Neural cell (in vitro differentiated cells): Measurements from ENCODE around the gene TCN2. TPM values are rescaled to one million over a fixed set of nuclear protein-coding genes. Genes with fewer than 3 reads are reported as not detected.
"Not testable (repeated sequence)": the region's sequence is repeated elsewhere in the genome, so short reads cannot be mapped to it uniquely, and the experiment has no call there.

Experiments
- H2AFZ ChIP-seq: fragments of 200-600, 300-800 bp; sonication (generic), shearing (Covaris generic); 2 replicates; pipeline ENCODE4 v1.6.0; 2014; ENCODE audit warnings: low read depth, mild to moderate bottlenecking, antibody characterized with exemption, low read length, moderate library complexity
- H3F3A ChIP-seq: fragments of 200-600 bp; shearing (Covaris generic); 2 replicates; pipeline ENCODE4 v1.6.1; 2016; ENCODE audit warnings: mild to moderate bottlenecking, moderate library complexity, mixed read lengths, antibody characterized with exemption, low read length; ENCODE audit not compliant: insufficient read depth, poor library complexity, severe bottlenecking
- H3K27ac ChIP-seq: fragments of 200-600, 300-800 bp; sonication (generic), shearing (Covaris generic); 2 replicates; pipeline ENCODE4 v1.5.1; 2014; ENCODE audit warnings: mild to moderate bottlenecking, low read length, moderate library complexity
- H3K27me3 ChIP-seq: fragments of 300-800, 200-600 bp; sonication (generic), shearing (Covaris generic); 2 replicates; pipeline ENCODE4 v1.6.0; 2014; ENCODE audit warnings: mild to moderate bottlenecking, low read depth, low read length, moderate library complexity; ENCODE audit not compliant: insufficient read depth
- H3K36me3 ChIP-seq: fragments of 300-800, 200-600 bp; sonication (generic), shearing (Covaris generic); 2 replicates; pipeline ENCODE4 v1.5.1; 2014; ENCODE audit warnings: mild to moderate bottlenecking, antibody characterized with exemption, low read length, moderate library complexity; ENCODE audit not compliant: insufficient read depth
- H3K4me2 ChIP-seq: fragments of 300-800, 200-600 bp; sonication (generic), shearing (Covaris generic); 2 replicates; pipeline ENCODE4 v1.6.0; 2014; ENCODE audit warnings: mild to moderate bottlenecking, low read length
- H3K4me3 ChIP-seq: fragments of 300-800, 200-600 bp; sonication (generic), shearing (Covaris generic); 2 replicates; pipeline ENCODE4 v1.5.1; 2014; ENCODE audit warnings: mild to moderate bottlenecking, low read length, moderate library complexity
- H3K79me2 ChIP-seq: fragments of 200-600 bp; shearing (Covaris generic); replicated peaks from 2 replicates; pipeline ENCODE4 v1.6.0; 2014; ENCODE audit warnings: mild to moderate bottlenecking, low read length, moderate library complexity; ENCODE audit not compliant: insufficient read depth
- H3K9ac ChIP-seq: fragments of 300-800, 200-600 bp; sonication (generic), shearing (Covaris generic); 2 replicates; pipeline ENCODE4 v1.6.1; 2016; ENCODE audit warnings: mild to moderate bottlenecking, low read length, mixed read lengths
- H3K9me2 ChIP-seq: fragments of 200-600 bp; shearing (Covaris generic); 2 replicates; pipeline ENCODE4 v1.6.1; 2016; ENCODE audit warnings: mild to moderate bottlenecking, low read length, mixed read lengths; ENCODE audit not compliant: insufficient read depth
- H3K9me3 ChIP-seq: fragments of 200-600, 300-800 bp; sonication (generic), shearing (Covaris generic); 2 replicates; pipeline ENCODE4 v1.6.1; 2016; ENCODE audit warnings: mild to moderate bottlenecking, mixed run types, low read length, moderate library complexity, mixed read lengths
- H4K20me1 ChIP-seq: fragments of 200-600 bp; shearing (Covaris generic); 2 replicates; pipeline ENCODE4 v1.6.1; 2016; ENCODE audit warnings: mild to moderate bottlenecking, mixed run types; ENCODE audit not compliant: insufficient read depth
- CTCF ChIP-seq: fragments of 450-650 bp; IDR thresholded peaks from 2 replicates; pipeline ENCODE4 v1.5.1; 2014; ENCODE audit warnings: antibody characterized with exemption, mild to moderate bottlenecking, moderate library complexity; ENCODE audit not compliant: poor library complexity, severe bottlenecking
- EP300 ChIP-seq: fragments of 450-650 bp; conservative IDR thresholded peaks from 2 replicates; pipeline ENCODE4 v1.6.1; 2014; ENCODE audit warnings: antibody characterized with exemption, mild to moderate bottlenecking, moderate library complexity; ENCODE audit not compliant: poor library complexity, severe bottlenecking
- EZH2 ChIP-seq: fragments of 200-600, 300-800 bp; shearing (Covaris generic), sonication (generic); IDR thresholded peaks from 2 replicates; pipeline ENCODE4 v1.6.1; 2014; ENCODE audit warnings: antibody characterized with exemption, low read length, borderline replicate concordance, mild to moderate bottlenecking; ENCODE audit not compliant: insufficient read depth, poor library complexity, severe bottlenecking
- MXI1 ChIP-seq: fragments of 450-650 bp; conservative IDR thresholded peaks from 2 replicates; pipeline ENCODE4 v1.6.1; 2014; ENCODE audit warnings: antibody characterized with exemption, mild to moderate bottlenecking; ENCODE audit not compliant: poor library complexity, severe bottlenecking
- POLR2AphosphoS5 ChIP-seq: IDR thresholded peaks from 2 replicates; pipeline ENCODE4 v1.6.1; 2012
- RAD21 ChIP-seq: fragments of 450-650 bp; conservative IDR thresholded peaks from 2 replicates; pipeline ENCODE4 v1.6.1; 2014; ENCODE audit warnings: antibody characterized with exemption, mild to moderate bottlenecking, moderate library complexity
- REST ChIP-seq: IDR thresholded peaks from 2 replicates; pipeline ENCODE4 v1.6.1; 2012; ENCODE audit warnings: borderline replicate concordance
- SMC3 ChIP-seq: fragments of 450-650 bp; conservative IDR thresholded peaks from 2 replicates; pipeline ENCODE4 v1.6.1; 2014; ENCODE audit warnings: antibody characterized with exemption, mild to moderate bottlenecking, moderate library complexity; ENCODE audit not compliant: poor library complexity
- TAF1 ChIP-seq: IDR thresholded peaks from 2 replicates; pipeline ENCODE4 v1.6.1; 2012; ENCODE audit warnings: low read depth
- polyA plus RNA-seq: library from polyadenylated mRNA; depleted of rRNA; stranded (reverse); fragments of >200 nt; gene quantifications from 2 replicates; pipeline ENCODE4 v1.2.3, GENCODE V29; 2014

The TCN2 gene
- polyA plus RNA-seq, 1 donor from 2014 or later: 13.0 TPM

GRCh38 chr22:30565341-30565740 is 41.6 kb upstream of the TCN2 start:
- H3F3A ChIP-seq: no peaks in the 10 kb centered on the region
- H3K27ac ChIP-seq: no peak overlapping the region
- H3K36me3 ChIP-seq: no peaks in the 10 kb centered on the region
- no peaks in the 10 kb centered on the region for H4K20me1 ChIP-seq
- H3K9me3 ChIP-seq: no peaks in the 10 kb centered on the region
- TF ChIP-seq RAD21: no peak
- no peak for TF ChIP-seq TAF1
- no peak for TF ChIP-seq MXI1
- H3K4me2 ChIP-seq: no peak overlapping the region
- no peak overlapping the region for H3K4me3 ChIP-seq
- H2AFZ ChIP-seq: no peak overlapping the region
- no peaks in the 10 kb centered on the region for H3K9me2 ChIP-seq
- H3K27me3 ChIP-seq: no peaks in the 10 kb centered on the region
- H3K9ac ChIP-seq: no peak overlapping the region
- no peaks in the 10 kb centered on the region for H3K79me2 ChIP-seq

GRCh38 chr22:30566125-30566524 is 40.8 kb upstream of the TCN2 start:
- H3F3A ChIP-seq: no peaks in the 10 kb centered on the region
- H3K4me2 ChIP-seq: no peak overlapping the region
- H3K27ac ChIP-seq: no peak overlapping the region
- H3K9me2 ChIP-seq: no peaks in the 10 kb centered on the region
- H3K4me3 ChIP-seq: no peak overlapping the region
- no peaks in the 10 kb centered on the region for H4K20me1 ChIP-seq
- H3K9ac ChIP-seq: no peak overlapping the region
- H2AFZ ChIP-seq: no peak overlapping the region
- no peaks in the 10 kb centered on the region for H3K36me3 ChIP-seq
- H3K27me3 ChIP-seq: no peaks in the 10 kb centered on the region
- H3K9me3 ChIP-seq: no peaks in the 10 kb centered on the region
- TF ChIP-seq RAD21 (no peak), EP300 (no peak), CTCF (no peak), SMC3 (no peak), EZH2 (no peak)
- no peaks in the 10 kb centered on the region for H3K79me2 ChIP-seq

- H3K9me3 ChIP-seq, H3F3A ChIP-seq, H3K9me2 ChIP-seq, H2AFZ ChIP-seq, H3K4me3 ChIP-seq, H3K9ac ChIP-seq, H4K20me1 ChIP-seq, H3K4me2 ChIP-seq, H3K27me3 ChIP-seq, H3K79me2 ChIP-seq, H3K27ac ChIP-seq, H3K36me3 ChIP-seq: not testable (repeated sequence)
Measured at GRCh38 chr22:30567277-30567676, 39.7 kb upstream of the TCN2 start.

DNA sequence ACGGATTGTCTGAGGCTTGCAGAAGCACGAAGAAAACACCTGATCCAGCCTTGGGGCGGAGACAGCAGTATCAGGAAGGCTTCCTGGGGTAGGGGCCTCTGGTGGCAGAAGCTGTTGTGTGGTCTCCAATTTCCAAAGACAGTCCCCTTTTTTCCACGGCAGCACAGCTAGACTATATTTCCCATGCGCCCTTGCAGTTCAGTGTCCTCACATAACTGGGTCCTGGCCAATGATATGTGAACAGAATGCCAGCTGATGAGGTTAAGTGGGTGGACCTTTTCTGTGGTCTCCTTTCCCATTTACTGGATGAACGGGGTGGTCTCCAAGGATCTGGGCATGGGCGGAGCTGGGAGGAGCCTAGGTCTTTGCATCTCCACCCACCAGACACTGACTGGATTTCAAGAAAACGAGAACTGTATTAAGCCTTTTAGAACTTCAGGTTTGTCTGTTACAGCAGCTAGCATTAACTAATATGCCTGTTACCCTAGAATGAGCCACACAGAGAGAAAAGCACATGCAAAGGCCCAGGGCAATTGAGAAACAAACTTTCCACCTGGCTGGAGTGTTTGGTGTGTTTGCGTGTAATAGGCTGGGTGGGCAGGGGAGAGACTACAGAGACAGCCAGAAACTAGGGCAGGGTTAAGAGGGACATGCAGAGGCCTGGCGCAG is 38.7 kb upstream of the TCN2 start:
- Histone ChIP-seq H4K20me1 (no peaks in the 10 kb centered on the region), H3K9ac (no peak overlapping the region), H3K27me3 (no peaks in the 10 kb centered on the region), H3K9me3 (no peaks in the 10 kb centered on the region), H3K36me3 (no peaks in the 10 kb centered on the region), H3K4me2 (no peak overlapping the region), H3K27ac (no peak overlapping the region), H3K9me2 (no peaks in the 10 kb centered on the region), H3K4me3 (no peak overlapping the region), H3F3A (no peaks in the 10 kb centered on the region), H3K79me2 (no peaks in the 10 kb centered on the region), H2AFZ (no peak overlapping the region)
- TF ChIP-seq CTCF: no peak
- no peak for TF ChIP-seq RAD21
- TF ChIP-seq EZH2: no peak
- TF ChIP-seq SMC3: no peak
- TF ChIP-seq REST: no peak
- no peak for TF ChIP-seq EP300
- TF ChIP-seq TAF1: no peak
- TF ChIP-seq POLR2AphosphoS5: no peak
- no peak for TF ChIP-seq MXI1
